SK-N-SH treated with all-trans-retinoic acid at 6 μM for 48 hours (cell line): ENCODE measurements around the gene CXXC5.

ENCODE experiments used
- ATAC-seq: fragments of 200-7000 bp; cut with Tn5 transposase; 3 replicates; pipeline ENCODE4 v1.9.1; 2020; ENCODE audit warnings: mild to moderate bottlenecking, moderate library complexity
- ARNTL ChIP-seq: fragments of 450-650 bp; formaldehyde crosslinking; IDR thresholded peaks from 2 replicates; pipeline ENCODE4 v1.5.0; 2020; ENCODE audit warnings: low read depth, mild to moderate bottlenecking, moderate library complexity, borderline replicate concordance
- BACH2 ChIP-seq: fragments of 250-450 bp; sonication (Bioruptor Pico); IDR thresholded peaks from 2 replicates; pipeline ENCODE4 v1.9.0; 2021; ENCODE audit warnings: mild to moderate bottlenecking, borderline replicate concordance
- CREB5 ChIP-seq: fragments of 250-450 bp; sonication (Bioruptor Pico); IDR thresholded peaks from 2 replicates; pipeline ENCODE4 v1.5.1; 2020; ENCODE audit warnings: low read depth, mild to moderate bottlenecking, moderate library complexity
- CSRNP3 ChIP-seq: fragments of 250-450 bp; sonication (Bioruptor Pico); IDR thresholded peaks from 2 replicates; pipeline ENCODE4 v1.5.1; 2021; ENCODE audit warnings: mild to moderate bottlenecking, moderate library complexity
- GLIS3 ChIP-seq: fragments of 250-450 bp; sonication (Bioruptor Pico); IDR thresholded peaks from 2 replicates; pipeline ENCODE4 v1.5.0; 2020; ENCODE audit warnings: mild to moderate bottlenecking, moderate library complexity
- ISL1 ChIP-seq: fragments of 250-450 bp; sonication (Bioruptor Pico); IDR thresholded peaks from 2 replicates; pipeline ENCODE4 v2.1.2; 2022; ENCODE audit warnings: mild to moderate bottlenecking, moderate library complexity
- OSR1 ChIP-seq: fragments of 250-450 bp; sonication (Bioruptor Pico); IDR thresholded peaks from 2 replicates; pipeline ENCODE4 v1.8.0; 2022; ENCODE audit warnings: moderate library complexity, mild to moderate bottlenecking, inconsistent platforms
- POU6F1 ChIP-seq: fragments of 250-450 bp; sonication (Bioruptor Pico); IDR thresholded peaks from 2 replicates; pipeline ENCODE4 v1.8.0; 2021; ENCODE audit warnings: low read depth, mild to moderate bottlenecking, moderate library complexity, borderline replicate concordance
- SNAI2 ChIP-seq: fragments of 250-450 bp; sonication (Bioruptor Pico); IDR thresholded peaks from 2 replicates; pipeline ENCODE4 v1.5.0; 2020; ENCODE audit warnings: mild to moderate bottlenecking, moderate library complexity
- TCF4 ChIP-seq: fragments of 250-450 bp; sonication (Bioruptor Pico); IDR thresholded peaks from 2 replicates; pipeline ENCODE4 v1.8.0; 2021; ENCODE audit warnings: mild to moderate bottlenecking, moderate library complexity, borderline replicate concordance
- TOX ChIP-seq: fragments of 250-450 bp; sonication (Bioruptor Pico); IDR thresholded peaks from 2 replicates; pipeline ENCODE4 v1.8.0; 2021; ENCODE audit warnings: mild to moderate bottlenecking, moderate library complexity, borderline replicate concordance
- TSHZ2 ChIP-seq: fragments of 250-450 bp; sonication (Bioruptor Pico); IDR thresholded peaks from 2 replicates; pipeline ENCODE4 v1.5.0; 2020; ENCODE audit warnings: mild to moderate bottlenecking, moderate library complexity
- ZFP3 ChIP-seq: fragments of 250-450 bp; sonication (Bioruptor Pico); IDR thresholded peaks from 2 replicates; pipeline ENCODE4 v1.5.0; 2020; ENCODE audit warnings: mild to moderate bottlenecking, moderate library complexity
- ZFP30 ChIP-seq: fragments of 450-650 bp; formaldehyde crosslinking; IDR thresholded peaks from 2 replicates; pipeline ENCODE4 v1.5.0; 2022; ENCODE audit warnings: mild to moderate bottlenecking, moderate library complexity
- ZNF565 ChIP-seq: fragments of 450-650 bp; formaldehyde crosslinking; conservative IDR thresholded peaks from 2 replicates; pipeline ENCODE4 v1.5.0; 2020; ENCODE audit warnings: low read depth, mild to moderate bottlenecking, moderate library complexity
- ZNF70 ChIP-seq: fragments of 450-650 bp; formaldehyde crosslinking; IDR thresholded peaks from 2 replicates; pipeline ENCODE4 v1.5.0; 2020; ENCODE audit warnings: mild to moderate bottlenecking, moderate library complexity
- ZNF8 ChIP-seq: fragments of 450-650 bp; formaldehyde crosslinking; IDR thresholded peaks from 2 replicates; pipeline ENCODE4 v1.5.0; 2020; ENCODE audit warnings: mild to moderate bottlenecking, moderate library complexity
- TF ChIP-seq, protein P1 (sequence below): fragments of 250-450 bp; sonication (Bioruptor Pico); IDR thresholded peaks from 2 replicates; pipeline ENCODE4 v1.8.0; 2020; ENCODE audit warnings: mild to moderate bottlenecking, moderate library complexity, borderline replicate concordance

CXXC5 gene

GRCh38 chr5:139642891-139643871, 5.0 kb upstream of the CXXC5 start (continued):
- TF ChIP-seq TSHZ2 (CRISPR knock-in tag), result no peak
- TF ChIP-seq TOX (CRISPR knock-in tag), result no peak
- TF ChIP-seq ZFP30, result no peak
- no peak for TF ChIP-seq OSR1 (CRISPR knock-in tag)
- no peak for TF ChIP-seq ISL1 (CRISPR knock-in tag)
- no peak for TF ChIP-seq BACH2 (CRISPR knock-in tag)
- no peak for TF ChIP-seq ZNF8 (CRISPR knock-in tag)
- no peak for TF ChIP-seq ZNF70 (CRISPR knock-in tag)

DNA sequence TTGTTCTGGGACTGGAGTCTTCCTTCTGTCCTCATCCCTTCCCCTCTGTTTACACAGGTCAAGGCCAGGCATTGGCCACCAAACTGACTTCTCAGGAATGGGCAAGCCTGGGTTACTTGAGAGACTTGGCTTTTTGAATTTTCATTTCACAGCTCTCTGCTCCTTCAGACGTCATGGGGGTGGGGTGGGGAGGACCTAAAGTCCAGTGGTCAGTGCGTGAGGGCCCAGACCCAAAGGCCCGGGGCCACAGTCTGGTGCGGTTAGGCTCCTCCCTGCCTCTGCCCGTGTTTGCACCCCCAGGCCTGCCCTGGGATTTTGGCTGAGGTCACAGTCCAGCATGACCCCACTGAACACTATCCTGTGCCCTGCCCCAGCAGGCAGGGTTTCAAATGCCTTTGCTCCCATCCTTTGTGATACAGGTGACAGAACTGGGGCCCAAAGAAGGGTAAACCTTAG, 4.1 kb upstream of the CXXC5 start:
- no peak for ATAC-seq
- TF ChIP-seq ZNF70 (CRISPR knock-in tag) (no peak), SNAI2 (CRISPR knock-in tag) (no peak), TOX (CRISPR knock-in tag) (no peak)

DNA sequence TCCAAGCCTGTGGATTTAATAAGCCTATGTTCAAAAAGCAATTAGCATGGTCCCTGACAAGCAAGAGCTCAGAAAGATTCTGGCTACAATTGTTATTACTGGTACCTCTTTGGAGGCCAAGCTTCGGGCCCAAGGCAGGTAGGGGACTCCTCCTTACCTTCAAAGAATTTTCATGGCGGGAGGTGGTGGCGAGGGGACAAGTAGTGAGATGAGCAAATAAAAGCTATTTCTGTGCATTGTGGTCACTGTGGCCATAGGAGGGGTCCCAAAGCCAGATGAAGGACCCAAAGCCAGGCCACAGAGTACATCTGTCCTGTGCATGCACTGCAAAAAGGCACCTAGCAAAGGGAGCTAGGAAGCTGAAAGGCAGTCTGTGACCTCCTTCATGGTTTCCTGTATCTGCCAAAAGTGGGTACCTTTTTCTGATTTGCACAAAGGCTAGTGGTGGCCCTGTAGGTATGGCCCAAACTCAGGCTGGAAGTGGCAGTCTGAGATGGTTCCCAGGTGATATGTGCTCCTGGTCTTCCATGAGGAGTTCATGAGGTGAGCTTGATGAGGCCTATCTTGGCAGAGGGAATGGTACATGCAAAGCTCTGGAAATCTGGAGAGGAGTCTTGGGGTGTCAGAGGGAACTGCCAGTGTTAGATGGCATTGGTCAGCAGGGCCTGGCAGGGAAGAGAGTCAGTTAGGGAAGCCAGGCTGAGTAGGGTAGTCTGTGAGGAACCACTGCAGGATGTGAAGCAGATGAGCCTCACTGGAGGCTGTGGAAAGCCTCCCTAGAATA, 3.3 kb upstream of the CXXC5 start:
- no peak for ATAC-seq
- TF ChIP-seq ZNF70 (CRISPR knock-in tag), result no peak
- no peak for TF ChIP-seq TOX (CRISPR knock-in tag)
- TF ChIP-seq SNAI2 (CRISPR knock-in tag), result no peak
- TF ChIP-seq, protein P1, sequence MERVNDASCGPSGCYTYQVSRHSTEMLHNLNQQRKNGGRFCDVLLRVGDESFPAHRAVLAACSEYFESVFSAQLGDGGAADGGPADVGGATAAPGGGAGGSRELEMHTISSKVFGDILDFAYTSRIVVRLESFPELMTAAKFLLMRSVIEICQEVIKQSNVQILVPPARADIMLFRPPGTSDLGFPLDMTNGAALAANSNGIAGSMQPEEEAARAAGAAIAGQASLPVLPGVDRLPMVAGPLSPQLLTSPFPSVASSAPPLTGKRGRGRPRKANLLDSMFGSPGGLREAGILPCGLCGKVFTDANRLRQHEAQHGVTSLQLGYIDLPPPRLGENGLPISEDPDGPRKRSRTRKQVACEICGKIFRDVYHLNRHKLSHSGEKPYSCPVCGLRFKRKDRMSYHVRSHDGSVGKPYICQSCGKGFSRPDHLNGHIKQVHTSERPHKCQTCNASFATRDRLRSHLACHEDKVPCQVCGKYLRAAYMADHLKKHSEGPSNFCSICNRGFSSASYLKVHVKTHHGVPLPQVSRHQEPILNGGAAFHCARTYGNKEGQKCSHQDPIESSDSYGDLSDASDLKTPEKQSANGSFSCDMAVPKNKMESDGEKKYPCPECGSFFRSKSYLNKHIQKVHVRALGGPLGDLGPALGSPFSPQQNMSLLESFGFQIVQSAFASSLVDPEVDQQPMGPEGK, result no peak
- no peak for TF ChIP-seq ARNTL
- no peak for TF ChIP-seq CREB5 (CRISPR knock-in tag)

GRCh38 chr5:139645430-139645871, 2.7 kb upstream of the CXXC5 start:
- no peak for TF ChIP-seq TCF4
- TF ChIP-seq GLIS3 (CRISPR knock-in tag), result no peak
- TF ChIP-seq BACH2 (CRISPR knock-in tag), result no peak
- no peak for TF ChIP-seq CSRNP3
- TF ChIP-seq ZFP30, result no peak
- TF ChIP-seq OSR1 (CRISPR knock-in tag), result no peak
- no peak for TF ChIP-seq SNAI2 (CRISPR knock-in tag)
- no peak for ATAC-seq

- ATAC-seq, result no peak
- TF ChIP-seq TCF4 (no peak), ZFP3 (no peak), TOX (CRISPR knock-in tag) (no peak), GLIS3 (CRISPR knock-in tag) (no peak), ZNF565 (CRISPR knock-in tag) (no peak), CREB5 (CRISPR knock-in tag) (no peak), POU6F1 (CRISPR knock-in tag) (no peak)
- TF ChIP-seq, protein P1, result no peak
These were observed 2.0 kb upstream of the CXXC5 start for GRCh38 chr5:139646111-139646510.
